ENCODE measurements around the gene CHRM4. TPM values are rescaled to one million over a fixed set of nuclear protein-coding genes. Genes with fewer than 3 reads are reported as not detected.
A peak's percentile ranks its signal among the peaks of the same experiment; 100 is the strongest.

CHRM4 gene
- total RNA-seq, result under 1 TPM in 1 of 2 donors, not detected in 1; 0.28 TPM

GRCh38 chr11:46391578-46392420 is at the start of gene CHRM4:
TSS of gene CHRM4 (minus strand) at chr11:46391776. CDS start at chr11:46386557, 5,219 bp downstream.
- peaks cover 12 to 28% of the 10 kb centered on the region in 2 donors for H3K27me3 ChIP-seq
- H3K36me3 ChIP-seq, result peaks cover 1% of the 10 kb centered on the region
- peaks cover 0 to 49% of the 10 kb centered on the region in 2 donors for H3K4me1 ChIP-seq
- H3K4me3 ChIP-seq, result peak within 1 kb of the TSS; percentile 30 to 55
- no peaks in the 10 kb centered on the region for H3K9me3 ChIP-seq
- TF ChIP-seq CTCF (IDR thresholded peaks at IDR 0.05), result peak; percentile 21 to 43
- H3K27ac ChIP-seq, result no peak within 1 kb of the TSS
- no peak for DNase-seq (ENCODE audit: low spot score)

GRCh38 chr11:46438211-46438610 is 46.6 kb upstream of the CHRM4 start:
- no peak for TF ChIP-seq CTCF (IDR thresholded peaks at IDR 0.05)
- H3K36me3 ChIP-seq, result peaks cover 26% of the 10 kb centered on the region

GRCh38 chr11:46437122-46437689 is 45.6 kb upstream of the CHRM4 start:
- Histone ChIP-seq H3K27ac (no peak overlapping the region), H3K4me1 (peaks cover 0 to 14% of the 10 kb centered on the region in 2 donors), H3K27me3 (no peaks in the 10 kb centered on the region), H3K9me3 (no peaks in the 10 kb centered on the region), H3K36me3 (peaks cover 26% of the 10 kb centered on the region), H3K4me3 (no peak overlapping the region)
- DNase-seq (ENCODE audit: low spot score), result no peak
- TF ChIP-seq CTCF (IDR thresholded peaks at IDR 0.05), result no peak

More at GRCh38 chr11:46438211-46438610, 46.6 kb upstream of the CHRM4 start:
- Histone ChIP-seq H3K4me3 (no peak overlapping the region), H3K27ac (no peak overlapping the region), H3K4me1 (peaks cover 0 to 14% of the 10 kb centered on the region in 2 donors), H3K27me3 (no peaks in the 10 kb centered on the region), H3K9me3 (no peaks in the 10 kb centered on the region)
- DNase-seq (ENCODE audit: low spot score), result no peak

GRCh38 chr11:46436113-46436512 is 44.5 kb upstream of the CHRM4 start:
- Histone ChIP-seq H3K36me3 (peaks cover 26% of the 10 kb centered on the region), H3K27me3 (no peaks in the 10 kb centered on the region), H3K4me3 (no peak overlapping the region), H3K4me1 (peaks cover 0 to 14% of the 10 kb centered on the region in 2 donors), H3K9me3 (no peaks in the 10 kb centered on the region), H3K27ac (no peak overlapping the region)
- no peak for TF ChIP-seq CTCF (IDR thresholded peaks at IDR 0.05)
- DNase-seq (ENCODE audit: low spot score), result no peak

GRCh38 chr11:46435679-46436078 is 44.1 kb upstream of the CHRM4 start:
- H3K27ac ChIP-seq, result no peak overlapping the region
- H3K9me3 ChIP-seq, result no peaks in the 10 kb centered on the region
- H3K4me3 ChIP-seq, result no peak overlapping the region
- no peak for DNase-seq (ENCODE audit: low spot score)
- no peaks in the 10 kb centered on the region for H3K27me3 ChIP-seq
- peaks cover 30% of the 10 kb centered on the region for H3K36me3 ChIP-seq
- no peak for TF ChIP-seq CTCF (IDR thresholded peaks at IDR 0.05)
- peaks cover 0 to 14% of the 10 kb centered on the region in 2 donors for H3K4me1 ChIP-seq
